HG03139 (cell line): Measurements from ENCODE around the gene PBRM1.

Source experiments
- ATAC-seq: cut with Tn5 transposase; IDR thresholded peaks from one replicate; pipeline ENCODE4 v1.9.1; 2021; ENCODE audit not compliant: unreplicated experiment

Gene PBRM1

GRCh38 chr3:52525680-52526561, 159.8 kb downstream of the PBRM1 start:
- no peak for ATAC-seq

- no peak for ATAC-seq
Observed at GRCh38 chr3:52524752-52525679, 160.7 kb downstream of the PBRM1 start.

GRCh38 chr3:52524258-52524751, 161.4 kb downstream of the PBRM1 start:
- no peak for ATAC-seq

- no peak for ATAC-seq
Observed at GRCh38 chr3:52523386-52524257, 162.1 kb downstream of the PBRM1 start.

- no peak for ATAC-seq
Observed at GRCh38 chr3:52522651-52523251, 163.0 kb downstream of the PBRM1 start.

GRCh38 chr3:52521881-52522650, 163.6 kb downstream of the PBRM1 start:
- no peak for ATAC-seq

- ATAC-seq: no peak
Observed at GRCh38 chr3:52521488-52521824, 164.3 kb downstream of the PBRM1 start.

- ATAC-seq: no peak
Observed at GRCh38 chr3:52520716-52521487, 164.8 kb downstream of the PBRM1 start.

GRCh38 chr3:52520141-52520667, 165.5 kb downstream of the PBRM1 start:
- ATAC-seq: no peak

- ATAC-seq: no peak
Observed at GRCh38 chr3:52519445-52520140, 166.1 kb downstream of the PBRM1 start.

- ATAC-seq: no peak
Observed at GRCh38 chr3:52518723-52519444, 166.8 kb downstream of the PBRM1 start.

GRCh38 chr3:52517796-52518722, 167.7 kb downstream of the PBRM1 start:
- no peak for ATAC-seq

- ATAC-seq: no peak
Observed at GRCh38 chr3:52516509-52517195, 169.1 kb downstream of the PBRM1 start.

GRCh38 chr3:52515192-52515591, 170.5 kb downstream of the PBRM1 start:
- no peak for ATAC-seq

- ATAC-seq: no peak
Observed at GRCh38 chr3:52514576-52514975, 171.1 kb downstream of the PBRM1 start.

- ATAC-seq: no peak
Observed at GRCh38 chr3:52513281-52513680, 172.4 kb downstream of the PBRM1 start.
